ENCODE results near the gene IL1RL1. TPM values are rescaled to one million over a fixed set of nuclear protein-coding genes. Genes with fewer than 3 reads are reported as not detected.

The IL1RL1 gene
- 18.4 and 89.9 TPM in 2 replicates for total RNA-seq

GRCh38 chr2:102310964-102311640 lies at the start of gene IL1RL1:
Gene IL1RL1 (plus strand): TSS chr2:102311563. CDS start chr2:102338265, 26,702 bp downstream.

GRCh38 chr2:102355526-102356380 lies 44.4 kb downstream of the IL1RL1 start, which contains the start of gene IL18R1:
Gene IL18R1 (plus strand): TSS chr2:102355796. CDS start chr2:102362661, 6,865 bp downstream.

Other genes starting within 250 kb of the IL1RL1 start
- gene IL1R1, start 168.8 kb upstream of the IL1RL1 start, total RNA-seq, result 2.4 and 23.2 TPM in 2 replicates
- gene IL1RL2, start 124.5 kb upstream of the IL1RL1 start, total RNA-seq, result 0.56 TPM in 1 of 2 replicates, not detected in the other
- 2.5 and 3.7 TPM in 2 replicates for gene IL18R1, start 44.2 kb downstream of the IL1RL1 start, total RNA-seq
- gene IL18RAP, start 111.6 kb downstream of the IL1RL1 start, total RNA-seq, result not detected in 2 replicates
- not detected in 2 replicates for gene SLC9A4, start 161.7 kb downstream of the IL1RL1 start, total RNA-seq